Activated T-helper 9 cell treated with anti-CD3 and anti-CD28 coated beads, Interleukin-2, amount 50 U/mL, for 16 hours (primary cell): ENCODE measurements around the gene TAP1.

ENCODE experiments used
- DNase-seq: peaks from one replicate; pipeline ENCODE4 v3.0.0-alpha.2; 2020; ENCODE audit warnings: low read depth

TAP1 gene

DNA sequence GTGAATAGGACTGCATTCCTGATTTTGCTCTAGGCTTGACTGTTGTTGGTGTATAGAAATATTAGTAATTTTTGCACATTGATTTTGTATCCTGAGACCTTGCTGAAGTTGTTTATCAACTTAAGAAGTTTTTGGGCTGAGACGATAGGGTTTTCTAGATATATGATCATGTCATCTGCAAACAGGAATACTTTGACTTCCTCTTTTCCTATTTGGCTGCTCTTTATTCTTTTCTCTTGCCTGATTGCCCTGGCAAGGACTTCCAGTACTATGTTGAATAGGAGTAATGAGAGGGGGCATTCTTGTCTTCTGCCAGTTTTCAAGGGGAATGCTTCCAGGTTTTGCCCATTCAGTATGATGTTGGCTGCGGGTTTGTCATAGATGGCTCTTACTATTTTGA lies 50.1 kb downstream of the TAP1 start:
- no peak for DNase-seq

DNA sequence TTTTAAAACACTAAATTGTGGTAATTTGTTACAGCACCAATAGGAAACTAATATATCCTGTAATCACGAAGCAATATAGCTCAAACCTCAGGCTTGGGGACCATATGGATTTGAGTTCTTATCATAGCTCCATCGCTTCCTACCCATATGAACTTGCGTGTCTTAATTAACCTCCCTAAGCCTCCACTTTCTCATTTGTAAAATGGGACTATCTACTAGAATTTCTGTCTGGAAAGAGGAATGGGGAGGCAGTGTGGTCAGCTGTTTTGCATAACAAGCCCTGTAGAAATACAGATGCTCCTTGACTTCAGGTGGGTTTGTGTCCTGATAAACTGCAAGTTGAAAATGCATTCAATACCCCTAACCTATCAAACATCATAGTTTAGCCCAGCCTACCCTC lies 53.8 kb downstream of the TAP1 start:
- no peak for DNase-seq

DNA sequence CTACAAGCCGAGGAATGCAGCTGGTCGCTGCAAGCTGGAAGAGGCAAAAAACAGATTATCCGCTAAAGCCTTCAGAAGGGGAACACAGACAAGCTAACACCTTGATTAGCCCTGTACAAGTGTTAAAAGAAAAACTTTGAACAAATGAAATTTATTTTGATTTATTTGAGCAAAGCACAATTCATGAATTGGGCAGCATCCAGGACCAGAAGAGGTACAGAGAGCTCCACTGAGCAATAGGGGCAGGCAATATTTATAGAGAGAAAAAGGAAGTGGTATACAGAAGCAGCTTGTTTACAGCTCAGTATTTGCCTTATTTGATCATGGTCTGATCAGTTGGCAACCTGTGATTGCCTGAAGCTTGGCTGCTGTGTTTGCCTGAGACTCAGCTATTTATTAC lies 54.3 kb downstream of the TAP1 start:
- no peak for DNase-seq

DNA sequence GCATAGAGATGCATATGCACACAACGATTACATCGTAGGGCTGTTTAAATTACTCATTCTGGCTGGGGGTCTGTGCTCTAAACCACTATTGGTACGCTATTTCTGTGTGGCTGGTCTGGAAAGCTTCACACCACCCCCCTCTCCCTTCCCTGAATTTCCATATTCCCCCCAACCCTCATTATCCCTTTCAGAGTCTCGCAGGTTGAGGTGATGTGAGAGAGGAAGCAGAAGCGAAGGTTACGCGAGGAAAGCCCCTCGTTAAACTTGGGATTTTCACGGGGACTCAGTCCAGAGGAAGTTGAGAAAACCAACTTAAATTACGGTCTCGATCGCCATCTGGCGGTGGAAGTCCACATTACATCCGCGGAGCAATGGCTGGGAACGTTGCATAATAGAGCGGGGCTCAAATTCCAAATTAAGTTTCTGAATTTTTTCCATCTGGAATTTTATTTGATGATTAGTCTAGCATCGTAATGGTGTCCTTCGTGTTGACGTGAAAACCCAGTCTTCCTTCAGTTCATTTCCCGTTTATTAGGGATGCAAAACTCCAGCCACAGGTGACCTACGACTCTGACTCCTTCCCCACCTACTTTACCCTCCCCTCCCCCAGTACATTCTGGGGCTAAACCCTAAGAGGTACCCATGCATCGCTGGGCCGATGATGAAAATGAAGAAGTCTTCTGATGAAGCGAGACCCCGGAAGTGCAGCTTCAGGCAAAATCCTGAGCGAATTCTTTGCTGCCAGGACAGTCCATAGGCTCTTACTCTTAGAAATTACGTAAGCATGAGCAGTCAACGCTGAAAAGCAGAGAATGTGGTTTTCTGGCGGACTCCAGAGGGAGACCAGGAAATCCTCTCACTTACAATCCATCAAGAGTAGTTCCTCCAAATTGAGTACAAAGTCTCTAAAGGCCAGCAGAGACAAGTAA lies 56.4 kb downstream of the TAP1 start:
- peak; percentile 64 for DNase-seq
